Measurements from ENCODE around the gene AR.

- no peak for TF ChIP-seq CTCF (IDR thresholded peaks at IDR 0.05; ENCODE audit: insufficient read depth, low read depth, low read length)
- TF ChIP-seq EZH2 (IDR thresholded peaks at IDR 0.05; ENCODE audit: insufficient read depth, low read length): no peak
Measured at GRCh38 chrX:67727576-67727975, 183.8 kb downstream of the AR start.
